Measurements from ENCODE around the gene NEMP1.

Gene NEMP1

GRCh38 chr12:57109207-57110103, 30.9 kb upstream of the NEMP1 start:
- no peaks in the 10 kb centered on the region for H3K9me3 ChIP-seq (ENCODE audit: low read depth, low read length)
- no peak for DNase-seq (ENCODE audit: low read depth, low spot score)
- H3K4me3 ChIP-seq, result peak overlapping the region; percentile 93
- H3K27ac ChIP-seq, result peak overlapping the region; percentile 48; the same call in 1 of the 2 replicates
- no peaks in the 10 kb centered on the region; the same call in 1 of the 2 replicates for H3K36me3 ChIP-seq (ENCODE audit: insufficient read depth, low read length)
- peak overlapping the region; percentile 82 for H3K9ac ChIP-seq (ENCODE audit: insufficient read length)
- TF ChIP-seq EZH2 (IDR thresholded peaks at IDR 0.05) (no peak), FOXP2 (optimal IDR thresholded peaks at IDR 0.05; ENCODE audit: control extremely low read depth, extremely low read length, insufficient read depth) (no peak), POLR2AphosphoS5 (IDR thresholded peaks at IDR 0.05; ENCODE audit: borderline replicate concordance, low read depth, low read length) (no peak)

- Histone ChIP-seq H3K36me3 (ENCODE audit: insufficient read depth, low read length) (no peaks in the 10 kb centered on the region; the same call in 1 of the 2 replicates), H3K9ac (ENCODE audit: insufficient read length) (no peak overlapping the region), H3K9me3 (ENCODE audit: low read depth, low read length) (no peaks in the 10 kb centered on the region), H3K4me3 (no peak overlapping the region), H3K27ac (no peak overlapping the region)
- TF ChIP-seq EZH2 (IDR thresholded peaks at IDR 0.05), result no peak
- TF ChIP-seq POLR2AphosphoS5 (IDR thresholded peaks at IDR 0.05; ENCODE audit: borderline replicate concordance, low read depth, low read length), result no peak
- no peak for TF ChIP-seq FOXP2 (optimal IDR thresholded peaks at IDR 0.05; ENCODE audit: control extremely low read depth, extremely low read length, insufficient read depth)
- DNase-seq (ENCODE audit: low read depth, low spot score), result no peak
These were observed 29.0 kb upstream of the NEMP1 start for GRCh38 chr12:57107456-57108155.

GRCh38 chr12:57106021-57106708, 27.6 kb upstream of the NEMP1 start:
- no peak for TF ChIP-seq FOXP2 (optimal IDR thresholded peaks at IDR 0.05; ENCODE audit: control extremely low read depth, extremely low read length, insufficient read depth)
- no peak for TF ChIP-seq POLR2AphosphoS5 (IDR thresholded peaks at IDR 0.05; ENCODE audit: borderline replicate concordance, low read depth, low read length)
- TF ChIP-seq EZH2 (IDR thresholded peaks at IDR 0.05), result no peak
- no peak overlapping the region for H3K9ac ChIP-seq (ENCODE audit: insufficient read length)
- no peak overlapping the region for H3K27ac ChIP-seq
- no peaks in the 10 kb centered on the region; the same call in 1 of the 2 replicates for H3K36me3 ChIP-seq (ENCODE audit: insufficient read depth, low read length)
- no peak overlapping the region for H3K4me3 ChIP-seq
- H3K9me3 ChIP-seq (ENCODE audit: low read depth, low read length), result no peaks in the 10 kb centered on the region
- no peak for DNase-seq (ENCODE audit: low read depth, low spot score)

- Histone ChIP-seq H3K27ac (no peak overlapping the region), H3K9me3 (ENCODE audit: low read depth, low read length) (no peaks in the 10 kb centered on the region), H3K9ac (ENCODE audit: insufficient read length) (no peak overlapping the region), H3K36me3 (ENCODE audit: insufficient read depth, low read length) (no peaks in the 10 kb centered on the region; the same call in 1 of the 2 replicates), H3K4me3 (no peak overlapping the region)
- TF ChIP-seq POLR2AphosphoS5 (IDR thresholded peaks at IDR 0.05; ENCODE audit: borderline replicate concordance, low read depth, low read length) (no peak), EZH2 (IDR thresholded peaks at IDR 0.05) (no peak), FOXP2 (optimal IDR thresholded peaks at IDR 0.05; ENCODE audit: control extremely low read depth, extremely low read length, insufficient read depth) (no peak)
- no peak for DNase-seq (ENCODE audit: low read depth, low spot score)
These were observed 26.6 kb upstream of the NEMP1 start for GRCh38 chr12:57105011-57105753.

- no peak for TF ChIP-seq FOXP2 (optimal IDR thresholded peaks at IDR 0.05; ENCODE audit: control extremely low read depth, extremely low read length, insufficient read depth)
- no peak for TF ChIP-seq POLR2AphosphoS5 (IDR thresholded peaks at IDR 0.05; ENCODE audit: borderline replicate concordance, low read depth, low read length)
- no peak for TF ChIP-seq EZH2 (IDR thresholded peaks at IDR 0.05)
- Histone ChIP-seq H3K36me3 (ENCODE audit: insufficient read depth, low read length) (no peaks in the 10 kb centered on the region; the same call in 1 of the 2 replicates), H3K9ac (ENCODE audit: insufficient read length) (no peak overlapping the region), H3K27ac (no peak overlapping the region), H3K9me3 (ENCODE audit: low read depth, low read length) (no peaks in the 10 kb centered on the region), H3K4me3 (no peak overlapping the region)
- no peak for DNase-seq (ENCODE audit: low read depth, low spot score)
These were observed 25.8 kb upstream of the NEMP1 start for GRCh38 chr12:57104292-57104910.

- Histone ChIP-seq H3K27ac (no peak overlapping the region), H3K4me3 (no peak overlapping the region), H3K36me3 (ENCODE audit: insufficient read depth, low read length) (no peaks in the 10 kb centered on the region; the same call in 1 of the 2 replicates), H3K9ac (ENCODE audit: insufficient read length) (no peak overlapping the region), H3K9me3 (ENCODE audit: low read depth, low read length) (no peaks in the 10 kb centered on the region)
- TF ChIP-seq POLR2AphosphoS5 (IDR thresholded peaks at IDR 0.05; ENCODE audit: borderline replicate concordance, low read depth, low read length), result no peak
- TF ChIP-seq EZH2 (IDR thresholded peaks at IDR 0.05), result no peak
- no peak for TF ChIP-seq FOXP2 (optimal IDR thresholded peaks at IDR 0.05; ENCODE audit: control extremely low read depth, extremely low read length, insufficient read depth)
- no peak for DNase-seq (ENCODE audit: low read depth, low spot score)
These were observed 25.3 kb upstream of the NEMP1 start for GRCh38 chr12:57103856-57104255.
